Non-pigmented ciliary epithelial cell (primary cell): ENCODE measurements around the gene RIC8B.
A peak's percentile ranks its signal among the peaks of the same experiment; 100 is the strongest.

Experiments
- DNase-seq: peaks from one replicate; pipeline ENCODE4 v3.0.0-alpha.2; 2010; ENCODE audit warnings: low read depth

Gene RIC8B

DNA sequence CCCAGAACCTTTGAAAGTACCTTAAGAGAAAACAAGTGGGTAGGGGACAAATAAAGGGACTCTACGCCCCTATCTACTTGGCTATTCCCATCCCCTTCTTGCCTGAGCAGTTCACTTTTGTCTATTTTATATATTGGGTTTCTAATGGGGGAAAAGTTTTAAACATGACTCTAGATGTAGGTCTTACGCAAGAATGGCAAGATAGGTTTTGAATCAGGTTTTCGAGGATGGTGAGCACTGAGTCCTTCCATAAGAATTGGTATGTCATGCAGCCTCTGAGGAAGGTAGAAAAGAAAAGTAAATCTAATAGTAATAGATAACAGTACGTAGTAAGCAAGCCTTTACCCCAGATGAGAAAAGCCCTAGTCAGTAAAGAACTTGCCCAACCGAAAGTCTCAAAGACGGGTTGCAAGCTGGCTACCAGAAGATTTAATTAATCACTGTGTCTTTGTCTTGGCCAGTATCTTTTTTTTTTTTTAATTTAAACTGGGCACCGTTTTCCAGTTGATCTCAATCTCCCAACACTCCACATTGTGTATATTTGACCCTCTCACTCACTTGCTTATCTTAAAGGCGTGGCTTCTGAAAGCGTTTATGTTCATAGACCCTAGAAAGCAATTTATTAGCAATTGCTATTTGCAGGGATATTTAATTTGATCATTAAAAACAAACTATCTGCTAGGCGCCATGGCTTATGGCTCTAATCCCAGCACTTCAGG is 94.7 kb downstream of the RIC8B start:
- no peak for DNase-seq

DNA sequence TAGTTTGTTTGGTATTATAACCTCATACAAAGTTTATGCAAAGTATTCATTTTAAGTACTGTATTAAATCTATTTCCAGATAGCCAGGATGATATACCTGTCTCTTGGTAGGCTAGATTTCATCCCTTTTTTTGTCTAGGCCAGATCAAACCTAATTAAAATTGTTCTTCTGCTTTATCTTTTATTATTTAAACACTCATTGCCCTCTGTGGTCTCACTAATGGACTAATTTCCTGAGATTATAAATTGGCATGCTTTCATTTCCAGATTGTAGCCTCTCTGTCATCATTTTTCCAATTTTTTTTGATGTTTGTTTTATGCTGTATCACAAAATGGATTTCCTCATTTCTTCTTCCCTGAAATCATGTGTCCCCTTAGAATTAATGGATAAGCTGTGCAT is 95.6 kb downstream of the RIC8B start:
- DNase-seq, result no peak

GRCh38 chr12:106871477-106871876 is 97.0 kb downstream of the RIC8B start:
- DNase-seq, result no peak

DNA sequence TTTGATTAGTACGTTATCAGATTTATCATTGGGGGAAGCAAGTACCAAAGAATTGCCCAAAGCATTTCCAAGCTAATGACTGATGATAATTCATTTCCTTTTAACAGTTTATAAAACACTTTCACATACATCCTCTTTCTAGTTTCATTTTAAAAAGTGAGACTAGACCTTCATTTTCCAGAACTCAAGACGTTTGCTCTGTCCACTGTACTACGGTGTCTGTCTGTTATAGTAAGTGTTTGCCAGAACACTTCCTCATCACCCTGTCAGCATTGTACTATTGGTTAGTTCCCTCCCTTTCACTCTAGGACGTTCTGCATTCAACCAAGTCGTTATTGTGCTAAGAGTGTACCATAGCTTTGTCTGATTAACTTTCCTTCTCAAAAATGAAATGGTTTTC is 99.5 kb downstream of the RIC8B start:
- DNase-seq, result no peak

DNA sequence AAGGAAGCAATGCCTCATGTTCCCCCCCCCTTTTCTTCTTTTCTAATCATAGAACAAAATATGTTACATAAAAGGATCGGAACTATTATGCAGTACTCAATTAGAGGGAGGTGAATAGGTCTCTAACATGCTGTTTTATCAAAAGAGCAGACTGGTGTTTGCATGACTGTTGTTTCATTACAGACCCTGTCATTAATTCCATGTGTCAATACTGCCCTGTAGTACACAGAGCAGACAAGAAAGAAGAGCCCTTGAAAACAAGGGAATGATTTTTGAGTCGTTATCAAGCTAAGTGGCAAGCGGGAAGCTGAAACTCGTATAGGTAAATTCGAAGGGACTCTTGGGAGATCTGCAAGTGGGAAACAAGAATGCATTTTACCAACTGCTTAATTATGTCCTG is 104.3 kb downstream of the RIC8B start:
- no peak for DNase-seq

GRCh38 chr12:106879612-106880011 is 105.1 kb downstream of the RIC8B start:
- no peak for DNase-seq

- DNase-seq, result peak; percentile 60
Observed at GRCh38 chr12:106883426-106883825, 108.9 kb downstream of the RIC8B start.

- DNase-seq, result no peak
Observed at GRCh38 chr12:106885026-106885425, 110.5 kb downstream of the RIC8B start.

DNA sequence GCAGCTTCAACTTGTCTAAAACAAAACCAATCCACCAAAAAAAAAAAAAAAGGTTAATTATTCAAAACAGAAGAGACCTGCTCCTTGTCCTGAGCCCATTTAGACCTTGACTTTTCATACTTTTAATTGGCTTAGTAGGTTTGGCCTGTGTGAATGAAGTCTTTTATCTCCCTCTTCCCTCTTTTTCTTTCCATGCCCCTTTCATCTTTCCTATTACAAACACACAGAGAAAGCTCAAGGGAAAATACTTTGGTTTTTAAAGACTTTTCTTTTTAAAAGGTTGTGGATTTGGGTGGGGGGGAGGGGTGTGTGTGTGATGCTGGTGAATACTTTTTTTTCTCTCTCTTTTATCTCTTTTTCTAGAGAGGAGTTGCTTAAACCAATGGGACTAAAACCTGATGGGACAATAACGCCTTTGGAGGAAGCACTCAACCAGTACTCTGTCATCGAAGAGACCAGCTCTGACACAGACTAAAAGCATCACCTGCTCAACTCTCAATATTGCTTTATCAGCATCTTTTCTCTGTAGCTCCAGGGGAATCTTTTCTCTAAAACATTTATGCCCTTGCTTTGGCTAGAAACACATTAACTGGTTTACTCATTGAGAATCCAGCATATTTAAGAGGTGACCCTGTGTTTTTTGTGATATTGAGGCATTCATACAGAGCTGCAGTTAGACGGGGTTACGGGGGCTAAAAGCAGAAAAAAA is 111.2 kb downstream of the RIC8B start:
- no peak for DNase-seq

DNA sequence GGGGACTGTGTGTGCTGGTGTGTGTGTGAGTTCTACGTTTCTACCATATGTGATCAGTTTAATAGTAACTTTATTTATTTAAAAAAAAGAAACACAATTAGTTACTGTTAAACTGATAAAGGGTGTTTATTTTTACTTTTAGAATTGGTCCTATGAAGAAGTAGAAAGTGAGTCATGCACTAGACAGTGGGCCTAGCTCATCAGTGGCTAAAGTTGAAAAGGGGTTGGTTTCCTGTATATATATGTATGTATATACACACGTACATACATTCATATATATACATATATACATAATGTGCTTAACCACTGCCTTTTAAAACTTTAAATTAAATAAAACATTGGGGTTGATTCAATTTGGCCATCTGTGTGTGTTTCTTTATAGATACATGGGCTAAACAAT is 112.5 kb downstream of the RIC8B start:
- no peak for DNase-seq

- no peak for DNase-seq
Observed at GRCh38 chr12:106888348-106888970, 114.0 kb downstream of the RIC8B start.

GRCh38 chr12:106889326-106889725 is 114.8 kb downstream of the RIC8B start:
- DNase-seq, result no peak

DNA sequence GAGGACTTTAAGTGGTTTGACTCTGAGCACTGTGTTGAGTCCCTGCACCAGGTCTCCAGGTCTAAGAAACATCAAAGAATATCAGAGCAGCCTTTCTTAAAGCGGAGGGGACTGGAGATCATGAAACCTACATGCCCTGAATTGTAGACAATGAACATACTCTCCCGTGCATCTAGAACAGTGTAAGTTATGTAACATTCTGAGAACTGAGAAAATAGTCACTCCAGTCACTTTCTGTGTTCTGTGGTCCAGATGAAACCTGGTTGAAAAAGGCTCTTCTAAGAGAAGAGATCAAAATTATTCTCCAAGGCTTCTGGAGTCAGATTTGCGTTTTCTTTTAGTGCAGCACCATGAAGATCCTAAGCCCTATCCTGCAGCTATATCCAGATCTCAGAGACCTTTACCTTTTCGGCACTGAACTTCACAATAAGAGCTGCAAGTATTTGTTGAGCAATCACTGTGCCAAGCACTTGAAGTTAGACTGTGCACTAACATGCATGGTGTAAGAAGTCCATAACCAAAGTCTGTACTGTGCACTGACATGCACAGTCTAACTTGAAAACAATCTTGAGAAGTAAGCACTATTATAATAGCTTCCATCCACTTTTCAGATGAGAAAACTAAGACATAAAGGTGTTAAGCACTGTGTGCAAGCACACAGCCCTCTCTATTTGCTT is 115.6 kb downstream of the RIC8B start:
- DNase-seq, result no peak

- no peak for DNase-seq
Observed at GRCh38 chr12:106892075-106892474, 117.6 kb downstream of the RIC8B start.

DNA sequence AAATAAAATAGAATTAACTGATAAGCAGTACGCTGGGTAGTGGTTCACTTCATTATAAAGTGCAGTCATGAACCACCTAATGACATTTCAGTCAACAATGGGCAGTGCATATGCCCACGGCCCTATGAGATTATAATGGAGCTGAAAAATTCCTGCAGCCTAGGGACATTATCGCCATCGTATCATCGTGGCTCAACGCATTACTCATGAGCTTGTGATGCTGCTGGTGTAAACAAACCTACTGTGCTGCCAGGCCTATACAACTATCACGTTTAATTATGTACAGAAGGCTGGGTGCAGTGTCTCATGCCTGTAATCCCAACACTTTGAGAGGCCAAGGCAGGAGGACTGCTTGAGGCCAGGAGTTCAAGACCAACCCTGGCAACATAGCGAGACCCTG is 119.0 kb downstream of the RIC8B start:
- DNase-seq, result no peak

- no peak for DNase-seq
Observed at GRCh38 chr12:106894774-106895173, 120.3 kb downstream of the RIC8B start.

GRCh38 chr12:106896603-106897002 is 122.1 kb downstream of the RIC8B start:
- no peak for DNase-seq

GRCh38 chr12:106897082-106897481 is 122.6 kb downstream of the RIC8B start:
- DNase-seq, result no peak

- DNase-seq, result no peak
Observed at GRCh38 chr12:106897981-106898901, 123.8 kb downstream of the RIC8B start.

DNA sequence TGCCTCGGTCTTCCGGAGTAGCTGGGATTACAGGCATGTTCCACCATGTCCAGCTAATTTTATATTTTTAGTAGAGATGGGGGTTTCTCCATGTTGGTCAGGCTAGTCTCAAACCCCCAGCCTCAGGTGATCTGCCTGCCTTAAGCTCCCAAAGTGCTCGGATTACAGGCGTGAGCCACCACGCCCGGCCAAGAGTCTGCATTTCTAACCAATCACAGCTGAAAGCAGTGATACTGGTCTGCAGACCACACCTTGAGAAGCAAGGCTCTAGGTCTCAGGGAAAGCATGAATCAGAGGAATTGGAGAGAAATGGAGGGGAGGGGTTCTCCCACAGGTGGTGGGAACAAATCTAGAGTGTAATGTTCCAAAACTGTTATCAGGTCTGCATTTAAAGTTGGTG is 126.1 kb downstream of the RIC8B start:
- no peak for DNase-seq

DNA sequence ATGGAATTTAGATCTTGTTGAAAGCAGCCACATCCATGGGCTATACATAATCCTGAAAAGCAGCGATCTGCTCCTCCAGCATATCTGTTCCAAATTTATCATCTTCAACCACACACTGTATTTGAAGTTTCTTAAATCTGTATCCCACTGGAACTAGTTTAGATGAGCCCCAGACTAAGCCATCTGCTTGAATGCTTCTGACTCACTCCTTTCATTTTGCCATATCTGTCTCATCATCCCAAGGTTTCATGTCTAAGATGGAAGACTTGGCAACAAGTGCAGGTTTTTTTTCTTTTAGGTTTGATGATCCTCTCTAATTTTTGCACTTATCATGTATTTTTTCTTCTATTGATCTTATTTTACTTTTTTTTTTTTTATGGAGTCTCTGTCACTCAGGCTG is 126.8 kb downstream of the RIC8B start:
- DNase-seq, result no peak

- no peak for DNase-seq
Observed at GRCh38 chr12:106902053-106902452, 127.6 kb downstream of the RIC8B start.
